Colonic mucosa (tissue), 4 donors: Measurements from ENCODE around the gene DGKH. TPM values are rescaled to one million over a fixed set of nuclear protein-coding genes. Genes with fewer than 3 reads are reported as not detected.

Source experiments
- DNase-seq: peaks from one replicate; pipeline ENCODE4 v3.0.0-alpha.2; 2020
- H3K27ac ChIP-seq: fragments of 200-600 bp; one replicate; pipeline ENCODE4 v1.8.0; 2021
- H3K27me3 ChIP-seq: fragments of 200-600 bp; one replicate; pipeline ENCODE4 v1.8.0; 2021
- H3K36me3 ChIP-seq: fragments of 200-600 bp; one replicate; pipeline ENCODE4 v1.8.0; 2021
- H3K4me1 ChIP-seq: fragments of 200-600 bp; one replicate; pipeline ENCODE4 v1.8.0; 2021; ENCODE audit warnings: mild to moderate bottlenecking
- H3K4me3 ChIP-seq: fragments of 200-600 bp; one replicate; pipeline ENCODE4 v1.8.0; 2021
- H3K9ac ChIP-seq, 2 donors: one replicate each; pipeline ENCODE4 v1.7.0; 2013; ENCODE audit warnings: control low read depth in 2 of 2, low read depth in 2 of 2, low read length in 2 of 2
- H3K9me3 ChIP-seq: fragments of 200-600 bp; one replicate; pipeline ENCODE4 v1.8.0; 2021
- CTCF ChIP-seq: fragments of 200-600 bp; IDR thresholded peaks from one replicate; pipeline ENCODE4 v1.8.0; 2022; ENCODE audit warnings: antibody characterized with exemption, mild to moderate bottlenecking
- intact Hi-C: fragments of 100-400 bp; cut with DNase I; formaldehyde crosslinking; loops from one replicate; pipeline ENCODE4 v1.14.1; 2022
- total RNA-seq, 2 donors: library from RNA; stranded (reverse); fragmentation: NEBNext Ultra II Directional in 1 of 2; extraction: Animal tissue kit (Norgen Biotek cat#: 25700) in 1 of 2; gene quantifications; one replicate each; pipeline ENCODE4 v1.2.1, GENCODE V29; 2021
- donor health status: healthy.
- donor health status: DM: no; HTN: no; CAD: no.
- donor health status: DM: no; HTN: no; CAD: no.

The DGKH gene
- total RNA-seq, 2 donors from 2014 or later, result 15.5 to 17.9 TPM

- Histone ChIP-seq H3K9me3 (no peaks in the 10 kb centered on the region), H3K4me1 (no peaks in the 10 kb centered on the region)
- intact Hi-C loops, result no loop called here
Observed at GRCh38 chr13:42279080-42279479, 230.6 kb downstream of the DGKH start.

GRCh38 chr13:42279986-42280385 is 231.5 kb downstream of the DGKH start:
- Histone ChIP-seq H3K9ac (no peak overlapping the region), H3K4me3 (no peak overlapping the region), H3K27ac (no peak overlapping the region), H3K27me3 (no peaks in the 10 kb centered on the region), H3K36me3 (no peaks in the 10 kb centered on the region), H3K4me1 (no peaks in the 10 kb centered on the region), H3K9me3 (no peaks in the 10 kb centered on the region)
- intact Hi-C loops, result no loop called here
- no peak for TF ChIP-seq CTCF
- DNase-seq, result no peak

More at GRCh38 chr13:42279080-42279479, 230.6 kb downstream of the DGKH start:
- H3K4me3 ChIP-seq, result no peak overlapping the region
- no peaks in the 10 kb centered on the region for H3K36me3 ChIP-seq
- no peak overlapping the region for H3K27ac ChIP-seq
- H3K27me3 ChIP-seq, result no peaks in the 10 kb centered on the region
- no peak for DNase-seq
- no peak for TF ChIP-seq CTCF
- H3K9ac ChIP-seq, result no peak overlapping the region

GRCh38 chr13:42280537-42280936 is 232.1 kb downstream of the DGKH start:
- no peaks in the 10 kb centered on the region for H3K9me3 ChIP-seq
- H3K4me3 ChIP-seq, result no peak overlapping the region
- no peak for DNase-seq
- intact Hi-C loops, result no loop called here
- H3K27me3 ChIP-seq, result no peaks in the 10 kb centered on the region
- H3K9ac ChIP-seq, result no peak overlapping the region
- H3K36me3 ChIP-seq, result no peaks in the 10 kb centered on the region
- H3K27ac ChIP-seq, result no peak overlapping the region
- TF ChIP-seq CTCF, result no peak
- no peaks in the 10 kb centered on the region for H3K4me1 ChIP-seq

- intact Hi-C loops, result no loop called here
- Histone ChIP-seq H3K9ac (no peak overlapping the region), H3K27ac (peak overlapping the region; percentile 23), H3K36me3 (no peaks in the 10 kb centered on the region), H3K27me3 (no peaks in the 10 kb centered on the region), H3K9me3 (no peaks in the 10 kb centered on the region), H3K4me1 (no peaks in the 10 kb centered on the region), H3K4me3 (no peak overlapping the region)
- peak; percentile 38 for DNase-seq
- TF ChIP-seq CTCF, result no peak
Observed at GRCh38 chr13:42283574-42283973, 235.1 kb downstream of the DGKH start.

- Histone ChIP-seq H3K4me3 (no peak overlapping the region), H3K27me3 (no peaks in the 10 kb centered on the region), H3K27ac (peak overlapping the region; percentile 23), H3K36me3 (no peaks in the 10 kb centered on the region), H3K4me1 (no peaks in the 10 kb centered on the region), H3K9ac (no peak overlapping the region), H3K9me3 (no peaks in the 10 kb centered on the region)
- no peak for DNase-seq
- TF ChIP-seq CTCF, result no peak
- intact Hi-C loops, result no loop called here
Observed at GRCh38 chr13:42284068-42284467, 235.6 kb downstream of the DGKH start.

Other genes with a start within 250 kb of the DGKH start
- 10 to 100 TPM; 23.8 to 31.8 TPM for gene VWA8, start 87.5 kb upstream of the DGKH start, total RNA-seq
- 10 to 100 TPM; 19.9 to 27.6 TPM for gene AKAP11, start 223.5 kb downstream of the DGKH start, total RNA-seq